Epithelial cell of esophagus (primary cell): ENCODE measurements around the gene GNL3.
"Not testable (repeated sequence)": the region's sequence is repeated elsewhere in the genome, so short reads cannot be mapped to it uniquely, and the experiment has no call there.

ENCODE experiments used
- DNase-seq: peaks from one replicate; pipeline ENCODE4 v3.0.0; 2010; ENCODE audit warnings: low read depth
- H3K4me3 ChIP-seq: 2 replicates; pipeline ENCODE4 v1.5.1; 2011; ENCODE audit warnings: mild to moderate bottlenecking, low read length, control low read depth
- TF ChIP-seq, protein P1 (sequence below): IDR thresholded peaks from 2 replicates; pipeline ENCODE4 v1.5.1; 2011; ENCODE audit warnings: low read depth, mild to moderate bottlenecking, low read length, control low read depth, inconsistent platforms; ENCODE audit not compliant: insufficient read depth; ENCODE audit errors: missing control alignments

The GNL3 gene

DNA sequence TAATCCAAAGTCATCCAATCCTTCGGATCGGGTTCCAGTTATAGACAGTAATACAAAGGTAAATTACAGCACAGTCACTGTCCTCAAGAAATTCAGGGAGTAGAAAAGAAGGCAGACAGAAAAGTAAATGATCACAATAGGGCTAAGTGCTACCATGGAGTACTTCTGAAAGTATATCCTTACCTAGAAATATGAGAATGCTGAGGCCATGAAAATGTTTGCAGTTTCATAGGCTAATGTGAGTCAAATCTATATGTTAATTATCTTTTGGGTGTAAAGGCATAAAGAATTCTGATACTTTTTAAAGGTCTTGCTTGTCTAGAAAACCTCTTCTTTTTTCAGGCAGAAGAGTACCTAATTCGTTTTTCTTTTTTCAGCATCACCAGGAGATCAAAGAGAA, 29.9 kb upstream of the GNL3 start:
- no peak for DNase-seq
- TF ChIP-seq, protein P1, sequence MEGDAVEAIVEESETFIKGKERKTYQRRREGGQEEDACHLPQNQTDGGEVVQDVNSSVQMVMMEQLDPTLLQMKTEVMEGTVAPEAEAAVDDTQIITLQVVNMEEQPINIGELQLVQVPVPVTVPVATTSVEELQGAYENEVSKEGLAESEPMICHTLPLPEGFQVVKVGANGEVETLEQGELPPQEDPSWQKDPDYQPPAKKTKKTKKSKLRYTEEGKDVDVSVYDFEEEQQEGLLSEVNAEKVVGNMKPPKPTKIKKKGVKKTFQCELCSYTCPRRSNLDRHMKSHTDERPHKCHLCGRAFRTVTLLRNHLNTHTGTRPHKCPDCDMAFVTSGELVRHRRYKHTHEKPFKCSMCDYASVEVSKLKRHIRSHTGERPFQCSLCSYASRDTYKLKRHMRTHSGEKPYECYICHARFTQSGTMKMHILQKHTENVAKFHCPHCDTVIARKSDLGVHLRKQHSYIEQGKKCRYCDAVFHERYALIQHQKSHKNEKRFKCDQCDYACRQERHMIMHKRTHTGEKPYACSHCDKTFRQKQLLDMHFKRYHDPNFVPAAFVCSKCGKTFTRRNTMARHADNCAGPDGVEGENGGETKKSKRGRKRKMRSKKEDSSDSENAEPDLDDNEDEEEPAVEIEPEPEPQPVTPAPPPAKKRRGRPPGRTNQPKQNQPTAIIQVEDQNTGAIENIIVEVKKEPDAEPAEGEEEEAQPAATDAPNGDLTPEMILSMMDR: no peak
- H3K4me3 ChIP-seq: no peak overlapping the region

DNA sequence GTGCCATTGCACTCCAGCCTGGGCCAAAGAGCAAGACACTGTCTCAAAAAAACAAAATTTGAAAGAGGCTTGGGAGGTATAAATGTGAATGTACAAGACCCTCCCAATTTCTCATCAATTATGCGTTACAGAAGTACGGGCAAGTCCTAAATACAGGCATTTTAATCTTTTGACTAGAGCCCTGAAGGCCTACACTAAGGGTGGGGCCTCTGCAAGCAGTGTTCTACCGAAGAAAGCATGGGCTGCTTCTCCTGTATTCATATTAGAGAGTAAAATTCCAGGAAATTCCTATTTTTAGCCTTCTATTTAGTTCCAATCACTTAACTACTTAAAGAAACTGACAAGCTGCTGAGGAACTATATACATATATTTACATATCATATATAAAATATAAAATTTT, 25.8 kb upstream of the GNL3 start:
- TF ChIP-seq, protein P1: no peak
- no peak overlapping the region for H3K4me3 ChIP-seq
- DNase-seq: no peak

DNA sequence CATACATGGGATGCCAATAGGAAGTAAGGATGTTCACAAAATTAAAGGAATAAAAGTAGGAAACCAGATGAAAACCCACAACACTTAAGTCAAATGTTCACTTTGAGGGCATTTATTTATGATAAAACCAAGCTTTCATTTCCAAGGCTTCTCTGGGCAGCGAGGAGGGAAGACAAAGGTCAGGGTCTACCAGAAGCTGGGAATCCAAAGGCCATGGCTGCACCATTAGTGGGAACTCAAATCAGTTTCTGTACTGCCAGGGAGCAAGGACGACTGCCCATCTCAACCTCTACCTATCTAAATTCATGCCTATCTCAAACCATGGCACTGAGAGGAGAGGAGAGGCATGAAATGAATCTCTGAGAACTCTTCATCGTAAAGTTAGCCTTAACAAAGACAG, 22.7 kb upstream of the GNL3 start:
- no peak for DNase-seq
- H3K4me3 ChIP-seq: no peak overlapping the region
- TF ChIP-seq, protein P1: no peak

DNA sequence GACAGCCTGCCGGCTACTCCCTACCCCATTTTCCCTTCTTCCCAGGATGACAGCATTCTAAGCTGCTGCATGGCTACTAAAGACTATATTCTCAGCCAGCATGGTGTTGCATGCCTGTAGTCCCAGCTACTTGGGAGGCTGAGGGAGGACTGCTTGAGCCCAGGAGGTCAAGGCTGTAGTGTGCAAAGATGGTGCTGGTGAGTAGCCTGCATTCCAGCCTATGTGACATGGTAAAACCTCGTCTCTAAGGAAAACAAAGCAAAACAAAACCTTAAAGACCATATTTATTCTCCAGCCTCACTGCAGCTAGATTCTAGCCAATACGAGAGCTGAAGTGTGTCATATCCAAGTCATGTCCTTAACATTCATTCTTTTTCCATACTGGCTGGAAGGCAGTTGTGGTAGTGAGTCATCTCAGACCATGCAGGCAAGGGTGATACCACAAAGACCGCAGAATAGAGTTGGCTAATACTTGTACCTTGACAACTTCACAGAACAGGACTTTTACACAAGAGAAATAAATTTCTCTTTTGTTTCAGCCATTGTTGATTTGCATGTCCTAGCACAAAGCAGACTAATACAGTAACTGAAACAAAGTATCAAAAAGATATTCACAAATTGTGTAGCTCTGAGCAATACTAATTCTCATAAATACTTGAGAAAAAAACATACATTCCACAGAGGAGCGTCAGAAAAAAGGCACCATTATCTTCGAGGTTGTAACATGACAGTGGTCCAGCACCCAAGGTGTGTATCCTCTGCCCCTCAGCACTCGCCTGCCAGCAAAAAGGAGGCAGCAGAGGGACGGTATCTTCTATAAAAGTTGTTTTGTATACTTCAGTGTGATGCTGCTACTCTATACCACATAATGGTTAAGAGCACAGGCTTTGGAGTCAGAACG, 15.0 kb upstream of the GNL3 start:
- peak; percentile 99 for DNase-seq
- TF ChIP-seq, protein P1: no peak
- no peak overlapping the region for H3K4me3 ChIP-seq

DNA sequence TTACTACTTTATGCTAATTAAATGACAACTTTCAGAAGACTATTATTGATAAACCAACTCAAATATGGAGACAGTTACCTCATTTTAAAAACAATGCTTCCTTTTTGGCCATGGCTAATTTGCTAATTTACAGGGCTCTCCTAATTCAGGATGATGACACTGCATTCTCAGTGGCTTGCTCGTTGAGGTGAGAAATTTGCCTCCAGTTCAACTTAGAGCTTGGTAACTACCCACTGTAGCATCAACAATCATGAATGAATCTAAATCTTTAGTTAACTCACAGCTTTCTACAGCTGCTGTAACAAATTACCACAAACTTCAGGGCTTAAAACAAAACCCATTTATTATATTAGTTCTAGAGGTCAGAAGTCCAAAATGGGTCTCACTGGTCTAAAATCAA, 14.2 kb upstream of the GNL3 start:
- TF ChIP-seq, protein P1: no peak
- no peak overlapping the region for H3K4me3 ChIP-seq
- DNase-seq: peak; percentile 12

DNA sequence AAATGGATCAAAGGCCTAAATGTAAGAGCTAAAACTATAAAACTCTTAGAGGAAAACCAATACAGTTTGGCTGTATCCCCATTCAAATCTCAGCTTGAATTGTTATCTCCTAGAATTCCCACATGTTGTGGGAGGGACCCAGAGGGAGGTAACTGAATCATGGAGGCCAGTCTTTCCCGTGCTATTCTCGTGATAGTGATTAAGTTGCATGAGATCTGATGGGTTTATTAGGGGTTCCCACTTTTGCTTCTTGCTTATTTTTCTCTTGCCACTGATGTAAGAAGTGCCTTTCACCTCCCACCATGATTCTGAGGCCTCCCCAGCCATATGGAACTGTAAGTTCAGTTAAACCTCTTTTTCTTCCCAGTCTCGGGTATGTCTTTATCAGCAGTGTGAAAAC, 9.6 kb upstream of the GNL3 start:
- not testable (repeated sequence) for H3K4me3 ChIP-seq, DNase-seq

DNA sequence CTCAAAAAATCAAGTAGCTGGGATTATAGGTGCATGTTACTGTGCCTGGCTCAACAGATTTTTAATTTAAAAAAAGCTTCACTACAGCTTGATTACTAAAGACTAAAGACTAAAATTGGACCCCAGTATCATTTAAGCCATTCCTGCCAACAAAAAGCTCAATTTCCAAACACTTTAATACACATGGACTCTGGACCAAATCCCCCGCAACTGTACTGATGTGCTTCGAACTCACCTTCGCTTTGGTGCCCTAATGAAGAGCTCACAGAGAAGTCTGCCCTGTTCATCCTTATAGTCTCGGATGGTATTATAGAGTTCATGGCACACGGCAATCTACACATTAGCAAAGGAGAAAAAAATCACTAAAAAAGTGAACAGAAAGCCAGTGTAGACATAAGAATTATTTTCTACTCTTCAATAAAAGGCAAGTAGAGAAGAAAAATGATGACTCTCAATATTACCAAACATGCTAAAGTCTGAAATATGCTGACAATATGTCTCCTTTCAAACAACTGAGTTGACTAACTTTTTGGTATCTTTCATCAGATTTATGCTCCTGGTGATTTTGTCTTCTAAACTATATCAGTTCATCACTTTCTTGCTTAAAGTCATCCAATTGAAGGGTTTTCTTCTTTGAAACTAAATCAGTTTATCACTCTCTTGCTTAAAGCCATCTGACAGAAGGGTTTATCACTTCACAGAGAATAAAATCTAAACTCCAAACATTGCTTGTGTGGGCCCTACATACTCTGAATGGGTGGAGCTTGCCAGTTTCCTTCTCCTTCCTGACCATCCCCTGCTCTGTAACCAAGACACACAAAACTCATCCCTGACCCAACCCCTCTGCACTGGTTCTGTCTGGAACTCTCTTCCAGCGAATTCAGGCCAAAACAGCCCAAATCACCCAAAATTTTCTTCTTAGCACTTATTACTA, 7.3 kb upstream of the GNL3 start:
- H3K4me3 ChIP-seq: no peak overlapping the region
- TF ChIP-seq, protein P1: no peak
- no peak for DNase-seq
